K562 (cell line): Measurements from ENCODE around the gene APOBEC3A. TPM values are rescaled to one million over a fixed set of nuclear protein-coding genes. Genes with fewer than 3 reads are reported as not detected.

Experiments used
- ARID2 ChIP-seq: fragments of 450-650 bp; IDR thresholded peaks from 2 replicates; pipeline ENCODE4 v1.6.1; 2017; ENCODE audit warnings: antibody characterized with exemption, mild to moderate bottlenecking
- FOXK2 ChIP-seq, 2 experiments: fragments of 450-650 bp; IDR thresholded peaks in 1 of 2; conservative IDR thresholded peaks in 1 of 2; 2 replicates each; pipeline ENCODE4 v1.6.1; 2016; ENCODE audit warnings: low read depth in 2 of 2, mild to moderate bottlenecking in 1 of 2
- PHB ChIP-seq: fragments of 250-450 bp; sonication (Bioruptor Pico); IDR thresholded peaks from 2 replicates; pipeline ENCODE4 v1.5.0; 2021
- SPI1 ChIP-seq: IDR thresholded peaks from 2 replicates; pipeline ENCODE4 v1.6.1; 2011; ENCODE audit warnings: low read depth, low read length, control low read depth, borderline replicate concordance
- WHSC1 ChIP-seq: IDR thresholded peaks from one replicate; pipeline ENCODE4 v1.6.1; 2012; ENCODE audit warnings: low read length, control low read depth, inconsistent platforms
- ZBTB17 ChIP-seq: fragments of 450-650 bp; formaldehyde crosslinking; IDR thresholded peaks from 2 replicates; pipeline ENCODE4 v1.4.0; 2020; ENCODE audit warnings: mild to moderate bottlenecking
- ZNF431 ChIP-seq: sonication (generic); formaldehyde crosslinking; IDR thresholded peaks from 2 replicates; pipeline ENCODE4 v1.8.0; 2022; ENCODE audit warnings: mild to moderate bottlenecking, missing genetic modification reagents
- ZNF507 ChIP-seq: conservative IDR thresholded peaks from 2 replicates; pipeline ENCODE4 v1.6.1; 2017; ENCODE audit warnings: missing genetic modification characterization, missing compliant biosample characterization
- polyA plus RNA-seq, 8 experiments: library from polyadenylated mRNA; depleted of rRNA in 4 of 8; stranded (reverse) in 5 of 8; unstranded in 3 of 8; fragments of >200 nt; fragmentation: Nextera tagmentation in 2 of 8; fragmentation: Illumina TruSeq in 1 of 8; extraction: Ambion mirVana in 2 of 8; extraction: Trizol in 1 of 8; gene quantifications; 2 replicates each; pipeline versions ENCODE4 v1.2.1 to v1.2.3, GENCODE V29; 2011 to 2014; ENCODE audit warnings: inconsistent platforms in 1 of 8, missing spikeins in 1 of 8
- total RNA-seq, 7 experiments: library from RNA; depleted of rRNA in 6 of 7; stranded (reverse); fragments of >200 nt in 6 of 7; fragmentation: Illumina TruSeq in 2 of 7; extraction: Trizol in 2 of 7; gene quantifications; 2 replicates each; pipeline versions ENCODE4 v1.2.1 to v1.2.3, GENCODE V29; 2011 to 2021; ENCODE audit warnings: low replicate concordance in 1 of 7
- TF ChIP-seq, protein P1 (sequence below): sonication (generic); formaldehyde crosslinking; IDR thresholded peaks from 2 replicates; pipeline ENCODE4 v1.8.0; 2022; ENCODE audit warnings: mild to moderate bottlenecking, missing genetic modification reagents, borderline replicate concordance
- TF ChIP-seq, protein P2 (sequence below): fragments of 250-450 bp; sonication (Bioruptor Pico); IDR thresholded peaks from 2 replicates; pipeline ENCODE4 v1.5.0; 2020; ENCODE audit warnings: mild to moderate bottlenecking, borderline replicate concordance
- TF ChIP-seq, protein P3 (sequence below), 2 experiments: fragments of 450-650 bp; IDR thresholded peaks; 2 replicates each; pipeline ENCODE4 v1.6.1; 2016
- TF ChIP-seq, protein P4 (sequence below): fragments of 150-350 bp; conservative IDR thresholded peaks from 2 replicates; pipeline ENCODE4 v1.6.1; 2014; ENCODE audit warnings: low read length
- TF ChIP-seq, protein P5 (sequence below): fragments of 450-650 bp; formaldehyde crosslinking; IDR thresholded peaks from 2 replicates; pipeline ENCODE4 v1.4.0; 2022; ENCODE audit warnings: mild to moderate bottlenecking, moderate library complexity
- TF ChIP-seq, protein P6 (sequence below): fragments of 450-650 bp; IDR thresholded peaks from 2 replicates; pipeline ENCODE4 v1.6.1; 2017; ENCODE audit warnings: mild to moderate bottlenecking, moderate library complexity

APOBEC3A gene
- total and polyA plus RNA-seq, 9 of the 15 experiments (the other 6 are each of a cell fraction or from before 2014, with no cell fraction given) = 0.04 TPM; not detected in 8

DNA sequence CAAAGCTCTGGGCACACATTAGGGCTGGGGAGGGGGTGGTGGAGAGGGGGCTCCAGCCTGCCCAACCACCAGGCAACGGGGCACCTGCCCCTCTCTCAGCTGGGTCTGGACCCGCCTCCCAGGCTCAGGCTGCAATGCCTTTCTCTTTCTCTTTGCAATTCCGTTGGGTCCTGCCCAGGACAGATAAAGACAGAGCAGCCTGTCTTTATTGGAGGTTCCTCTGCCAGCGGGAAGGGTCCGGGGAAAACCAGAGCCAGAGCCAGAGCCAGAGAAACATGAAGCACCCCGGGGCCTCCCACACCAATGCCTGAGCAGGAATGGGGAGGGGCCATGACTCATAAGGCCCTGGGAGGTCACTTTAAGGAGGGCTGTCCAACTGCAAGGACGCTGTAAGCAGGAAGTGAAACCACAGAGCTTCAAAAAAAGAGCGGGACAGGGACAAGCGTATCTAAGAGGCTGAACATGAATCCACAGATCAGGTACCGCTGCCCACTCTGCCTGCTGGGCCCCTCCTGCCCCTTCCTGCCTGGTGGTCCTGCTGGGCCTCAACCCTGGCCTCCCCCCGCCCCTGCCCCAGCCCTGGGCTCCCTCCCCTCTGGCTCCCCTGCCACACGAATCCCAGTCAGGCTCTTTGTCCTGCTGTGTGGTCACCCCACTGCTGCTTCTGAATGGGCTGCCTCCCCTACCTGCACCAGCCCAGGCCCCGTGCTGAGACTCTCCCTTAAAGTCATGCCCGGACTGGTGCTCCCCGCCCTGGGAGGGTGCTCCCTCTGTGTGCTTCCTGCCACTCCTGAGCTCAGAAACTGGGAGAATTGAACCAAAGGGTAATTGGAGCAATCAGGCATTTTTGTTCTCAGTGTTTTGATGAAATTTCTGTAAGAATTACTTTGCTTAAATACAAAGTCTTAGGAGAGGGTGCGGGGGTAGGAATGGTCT, 24.9 kb downstream of the APOBEC3A start, which contains the start of gene APOBEC3B (continued):
- TF ChIP-seq, protein P1, sequence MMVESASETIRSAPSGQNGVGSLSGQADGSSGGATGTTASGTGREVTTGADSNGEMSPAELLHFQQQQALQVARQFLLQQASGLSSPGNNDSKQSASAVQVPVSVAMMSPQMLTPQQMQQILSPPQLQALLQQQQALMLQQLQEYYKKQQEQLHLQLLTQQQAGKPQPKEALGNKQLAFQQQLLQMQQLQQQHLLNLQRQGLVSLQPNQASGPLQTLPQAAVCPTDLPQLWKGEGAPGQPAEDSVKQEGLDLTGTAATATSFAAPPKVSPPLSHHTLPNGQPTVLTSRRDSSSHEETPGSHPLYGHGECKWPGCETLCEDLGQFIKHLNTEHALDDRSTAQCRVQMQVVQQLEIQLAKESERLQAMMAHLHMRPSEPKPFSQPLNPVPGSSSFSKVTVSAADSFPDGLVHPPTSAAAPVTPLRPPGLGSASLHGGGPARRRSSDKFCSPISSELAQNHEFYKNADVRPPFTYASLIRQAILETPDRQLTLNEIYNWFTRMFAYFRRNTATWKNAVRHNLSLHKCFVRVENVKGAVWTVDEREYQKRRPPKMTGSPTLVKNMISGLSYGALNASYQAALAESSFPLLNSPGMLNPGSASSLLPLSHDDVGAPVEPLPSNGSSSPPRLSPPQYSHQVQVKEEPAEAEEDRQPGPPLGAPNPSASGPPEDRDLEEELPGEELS = no peak
- TF ChIP-seq, protein P2, sequence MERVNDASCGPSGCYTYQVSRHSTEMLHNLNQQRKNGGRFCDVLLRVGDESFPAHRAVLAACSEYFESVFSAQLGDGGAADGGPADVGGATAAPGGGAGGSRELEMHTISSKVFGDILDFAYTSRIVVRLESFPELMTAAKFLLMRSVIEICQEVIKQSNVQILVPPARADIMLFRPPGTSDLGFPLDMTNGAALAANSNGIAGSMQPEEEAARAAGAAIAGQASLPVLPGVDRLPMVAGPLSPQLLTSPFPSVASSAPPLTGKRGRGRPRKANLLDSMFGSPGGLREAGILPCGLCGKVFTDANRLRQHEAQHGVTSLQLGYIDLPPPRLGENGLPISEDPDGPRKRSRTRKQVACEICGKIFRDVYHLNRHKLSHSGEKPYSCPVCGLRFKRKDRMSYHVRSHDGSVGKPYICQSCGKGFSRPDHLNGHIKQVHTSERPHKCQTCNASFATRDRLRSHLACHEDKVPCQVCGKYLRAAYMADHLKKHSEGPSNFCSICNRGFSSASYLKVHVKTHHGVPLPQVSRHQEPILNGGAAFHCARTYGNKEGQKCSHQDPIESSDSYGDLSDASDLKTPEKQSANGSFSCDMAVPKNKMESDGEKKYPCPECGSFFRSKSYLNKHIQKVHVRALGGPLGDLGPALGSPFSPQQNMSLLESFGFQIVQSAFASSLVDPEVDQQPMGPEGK (CRISPR knock-in tag) = no peak
- TF ChIP-seq, protein P3, sequence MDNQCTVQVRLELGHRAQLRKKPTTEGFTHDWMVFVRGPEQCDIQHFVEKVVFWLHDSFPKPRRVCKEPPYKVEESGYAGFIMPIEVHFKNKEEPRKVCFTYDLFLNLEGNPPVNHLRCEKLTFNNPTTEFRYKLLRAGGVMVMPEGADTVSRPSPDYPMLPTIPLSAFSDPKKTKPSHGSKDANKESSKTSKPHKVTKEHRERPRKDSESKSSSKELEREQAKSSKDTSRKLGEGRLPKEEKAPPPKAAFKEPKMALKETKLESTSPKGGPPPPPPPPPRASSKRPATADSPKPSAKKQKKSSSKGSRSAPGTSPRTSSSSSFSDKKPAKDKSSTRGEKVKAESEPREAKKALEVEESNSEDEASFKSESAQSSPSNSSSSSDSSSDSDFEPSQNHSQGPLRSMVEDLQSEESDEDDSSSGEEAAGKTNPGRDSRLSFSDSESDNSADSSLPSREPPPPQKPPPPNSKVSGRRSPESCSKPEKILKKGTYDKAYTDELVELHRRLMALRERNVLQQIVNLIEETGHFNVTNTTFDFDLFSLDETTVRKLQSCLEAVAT (IDR thresholded peaks at IDR 0.05) = no peak
- TF ChIP-seq, protein P4, sequence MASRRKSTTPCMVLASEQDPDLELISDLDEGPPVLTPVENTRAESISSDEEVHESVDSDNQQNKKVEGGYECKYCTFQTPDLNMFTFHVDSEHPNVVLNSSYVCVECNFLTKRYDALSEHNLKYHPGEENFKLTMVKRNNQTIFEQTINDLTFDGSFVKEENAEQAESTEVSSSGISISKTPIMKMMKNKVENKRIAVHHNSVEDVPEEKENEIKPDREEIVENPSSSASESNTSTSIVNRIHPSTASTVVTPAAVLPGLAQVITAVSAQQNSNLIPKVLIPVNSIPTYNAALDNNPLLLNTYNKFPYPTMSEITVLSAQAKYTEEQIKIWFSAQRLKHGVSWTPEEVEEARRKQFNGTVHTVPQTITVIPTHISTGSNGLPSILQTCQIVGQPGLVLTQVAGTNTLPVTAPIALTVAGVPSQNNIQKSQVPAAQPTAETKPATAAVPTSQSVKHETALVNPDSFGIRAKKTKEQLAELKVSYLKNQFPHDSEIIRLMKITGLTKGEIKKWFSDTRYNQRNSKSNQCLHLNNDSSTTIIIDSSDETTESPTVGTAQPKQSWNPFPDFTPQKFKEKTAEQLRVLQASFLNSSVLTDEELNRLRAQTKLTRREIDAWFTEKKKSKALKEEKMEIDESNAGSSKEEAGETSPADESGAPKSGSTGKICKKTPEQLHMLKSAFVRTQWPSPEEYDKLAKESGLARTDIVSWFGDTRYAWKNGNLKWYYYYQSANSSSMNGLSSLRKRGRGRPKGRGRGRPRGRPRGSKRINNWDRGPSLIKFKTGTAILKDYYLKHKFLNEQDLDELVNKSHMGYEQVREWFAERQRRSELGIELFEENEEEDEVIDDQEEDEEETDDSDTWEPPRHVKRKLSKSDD = no peak
- TF ChIP-seq SPI1 = peak; percentile 20; the same call in 1 of the 2 replicates
- 0 out of 4 replicates have a peak, but pooled peaks of 1 of the 2 experiments have one; percentile 23 for TF ChIP-seq FOXK2 (conservative IDR thresholded peaks at IDR 0.05 in 1 of 2, IDR thresholded peaks at IDR 0.05 in 1 of 2; ENCODE audit: low read depth in 2 of 2)
- no peak for TF ChIP-seq WHSC1
- no peak for TF ChIP-seq PHB (CRISPR knock-in tag)
- TF ChIP-seq ZNF507 (tag) = no peak
- TF ChIP-seq, protein P5, sequence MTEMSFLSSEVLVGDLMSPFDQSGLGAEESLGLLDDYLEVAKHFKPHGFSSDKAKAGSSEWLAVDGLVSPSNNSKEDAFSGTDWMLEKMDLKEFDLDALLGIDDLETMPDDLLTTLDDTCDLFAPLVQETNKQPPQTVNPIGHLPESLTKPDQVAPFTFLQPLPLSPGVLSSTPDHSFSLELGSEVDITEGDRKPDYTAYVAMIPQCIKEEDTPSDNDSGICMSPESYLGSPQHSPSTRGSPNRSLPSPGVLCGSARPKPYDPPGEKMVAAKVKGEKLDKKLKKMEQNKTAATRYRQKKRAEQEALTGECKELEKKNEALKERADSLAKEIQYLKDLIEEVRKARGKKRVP (CRISPR knock-in tag) = no peak
- TF ChIP-seq, protein P6, sequence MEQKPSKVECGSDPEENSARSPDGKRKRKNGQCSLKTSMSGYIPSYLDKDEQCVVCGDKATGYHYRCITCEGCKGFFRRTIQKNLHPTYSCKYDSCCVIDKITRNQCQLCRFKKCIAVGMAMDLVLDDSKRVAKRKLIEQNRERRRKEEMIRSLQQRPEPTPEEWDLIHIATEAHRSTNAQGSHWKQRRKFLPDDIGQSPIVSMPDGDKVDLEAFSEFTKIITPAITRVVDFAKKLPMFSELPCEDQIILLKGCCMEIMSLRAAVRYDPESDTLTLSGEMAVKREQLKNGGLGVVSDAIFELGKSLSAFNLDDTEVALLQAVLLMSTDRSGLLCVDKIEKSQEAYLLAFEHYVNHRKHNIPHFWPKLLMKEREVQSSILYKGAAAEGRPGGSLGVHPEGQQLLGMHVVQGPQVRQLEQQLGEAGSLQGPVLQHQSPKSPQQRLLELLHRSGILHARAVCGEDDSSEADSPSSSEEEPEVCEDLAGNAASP = no peak
- TF ChIP-seq ZBTB17 = no peak
- no peak for TF ChIP-seq ZNF431
- no peak for TF ChIP-seq ARID2
